GM23248 (cell line): ENCODE measurements around the gene TACR1. TPM values are rescaled to one million over a fixed set of nuclear protein-coding genes. Genes with fewer than 3 reads are reported as not detected.

Source experiments
- DNase-seq: peaks from one replicate; pipeline ENCODE4 v3.0.0-alpha.2; 2015
- H2AFZ ChIP-seq: fragments of 200-600 bp; sonication (generic); 2 replicates; pipeline ENCODE4 v1.6.1; 2016; ENCODE audit warnings: antibody characterized with exemption
- H3F3A ChIP-seq: fragments of 200-600 bp; sonication (generic); 2 replicates; pipeline ENCODE4 v1.6.1; 2016; ENCODE audit warnings: mild to moderate bottlenecking, antibody characterized with exemption, mixed run types; ENCODE audit not compliant: insufficient read depth
- H3K27ac ChIP-seq: fragments of 200-600 bp; sonication (generic); 2 replicates; pipeline ENCODE4 v1.5.1; 2016; ENCODE audit warnings: mild to moderate bottlenecking
- H3K27me3 ChIP-seq: fragments of 200-600 bp; sonication (generic); replicated peaks from 2 replicates; pipeline ENCODE4 v1.6.1; 2016; ENCODE audit warnings: mild to moderate bottlenecking; ENCODE audit not compliant: insufficient read depth
- H3K36me3 ChIP-seq: fragments of 200-600 bp; sonication (generic); 2 replicates; pipeline ENCODE4 v1.6.1; 2016; ENCODE audit warnings: low read depth, mild to moderate bottlenecking
- H3K4me1 ChIP-seq: fragments of 200-600 bp; sonication (generic); 2 replicates; pipeline ENCODE4 v1.6.1; 2016; ENCODE audit warnings: mild to moderate bottlenecking; ENCODE audit not compliant: insufficient read depth
- H3K4me2 ChIP-seq: fragments of 200-600 bp; sonication (generic); one replicate; pipeline ENCODE4 v1.6.1; 2016; ENCODE audit warnings: mild to moderate bottlenecking; ENCODE audit not compliant: unreplicated experiment
- H3K4me3 ChIP-seq: fragments of 200-600 bp; sonication (generic); 2 replicates; pipeline ENCODE4 v1.5.1; 2016; ENCODE audit warnings: mild to moderate bottlenecking
- H3K79me2 ChIP-seq: fragments of 200-600 bp; sonication (generic); 2 replicates; pipeline ENCODE4 v1.6.1; 2016; ENCODE audit warnings: mild to moderate bottlenecking; ENCODE audit not compliant: insufficient read depth
- H3K9ac ChIP-seq: fragments of 200-600 bp; sonication (generic); 2 replicates; pipeline ENCODE4 v1.6.1; 2016; ENCODE audit warnings: mild to moderate bottlenecking
- H3K9me2 ChIP-seq: fragments of 200-600 bp; sonication (generic); 2 replicates; pipeline ENCODE4 v1.6.1; 2016; ENCODE audit warnings: mixed run types, mild to moderate bottlenecking, moderate library complexity; ENCODE audit not compliant: insufficient read depth
- H3K9me3 ChIP-seq: fragments of 200-600 bp; sonication (generic); one replicate; pipeline ENCODE4 v1.6.1; 2017; ENCODE audit warnings: low read depth
- H4K20me1 ChIP-seq: fragments of 200-600 bp; sonication (generic); 2 replicates; pipeline ENCODE4 v1.6.0; 2016; ENCODE audit not compliant: insufficient read depth
- EZH2 ChIP-seq: fragments of 200-600 bp; sonication (generic); IDR thresholded peaks from 2 replicates; pipeline ENCODE4 v1.6.1; 2018; ENCODE audit warnings: antibody characterized with exemption, mild to moderate bottlenecking; ENCODE audit not compliant: insufficient read depth, poor library complexity, severe bottlenecking
- EZH2phosphoT487 ChIP-seq: fragments of 200-600 bp; sonication (generic); IDR thresholded peaks from 2 replicates; pipeline ENCODE4 v1.6.1; 2018; ENCODE audit warnings: antibody characterized with exemption, moderate library complexity, mild to moderate bottlenecking, low read depth; ENCODE audit not compliant: insufficient read depth
- WGBS, 2 experiments: methylation state at CpG; one replicate each; pipeline ENCODE4 v1.1.6; 2015 to 2017; ENCODE audit warnings: low lambda C conversion rate in 2 of 2, low coverage in 1 of 2; ENCODE audit errors: missing lambda C conversion rate in 2 of 2; 5-methylcytosine and 5-hydroxymethylcytosine counted together
- in situ Hi-C: fragments of 300-500 bp; cut with MboI; formaldehyde crosslinking; loops from 2 replicates; pipeline ENCODE4 v1.15.0; 2020
- polyA plus RNA-seq: library from polyadenylated mRNA; unstranded; fragments of >200 nt; fragmentation: Nextera tagmentation; extraction: Ambion mirVana; gene quantifications from 2 replicates; pipeline ENCODE4 v1.2.1, GENCODE V29; 2016
- total RNA-seq: library from RNA; depleted of rRNA; stranded (reverse); fragments of >200 nt; shearing (Covaris generic); gene quantifications from 2 replicates; pipeline ENCODE4 v1.2.3, GENCODE V29; 2014

Gene TACR1
- total and polyA plus RNA-seq, 2 experiments from 2014 or later = 0.11 to 0.65 TPM

DNA sequence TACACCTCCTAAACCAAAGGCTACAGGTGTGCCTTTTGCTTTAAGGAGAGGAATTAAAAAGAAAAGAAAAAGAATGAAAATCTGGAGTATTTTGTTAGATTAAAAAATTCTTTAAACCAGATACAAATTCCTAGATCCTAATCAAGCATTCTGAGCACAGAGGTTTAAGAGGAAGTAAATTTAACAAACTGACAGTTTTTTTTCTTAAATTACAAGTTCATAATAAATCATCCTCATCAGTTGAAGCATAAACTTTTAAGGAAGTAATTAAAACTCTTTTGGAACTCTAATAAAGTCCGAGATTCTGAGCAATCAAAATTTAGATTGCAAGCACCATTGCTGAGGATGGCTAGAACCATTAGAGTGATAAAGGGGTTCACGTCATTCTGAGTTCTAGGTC is 165.8 kb downstream of the TACR1 start:
- 55% methylated on average over 2 of the region's 2 CpGs for WGBS, 2 experiments
- H3K4me2 ChIP-seq = no peak overlapping the region
- H3K4me3 ChIP-seq = no peak overlapping the region
- H2AFZ ChIP-seq = no peak overlapping the region
- H3K9me2 ChIP-seq = no peaks in the 10 kb centered on the region
- no peaks in the 10 kb centered on the region for H3K36me3 ChIP-seq
- in situ Hi-C loops = no loop called here
- H3K79me2 ChIP-seq = no peaks in the 10 kb centered on the region
- H3K9ac ChIP-seq = no peak overlapping the region
- no peaks in the 10 kb centered on the region for H4K20me1 ChIP-seq
- no peaks in the 10 kb centered on the region for H3K4me1 ChIP-seq
- no peak for TF ChIP-seq EZH2
- DNase-seq = no peak
- no peak overlapping the region for H3K27ac ChIP-seq
- no peaks in the 10 kb centered on the region for H3F3A ChIP-seq
- no peaks in the 10 kb centered on the region for H3K27me3 ChIP-seq
- H3K9me3 ChIP-seq = no peaks in the 10 kb centered on the region

- Histone ChIP-seq H3K79me2 (no peaks in the 10 kb centered on the region), H3F3A (no peaks in the 10 kb centered on the region), H3K27me3 (no peaks in the 10 kb centered on the region), H3K4me3 (no peak overlapping the region), H3K4me2 (no peak overlapping the region), H3K9me3 (no peaks in the 10 kb centered on the region), H2AFZ (no peak overlapping the region), H3K27ac (no peak overlapping the region), H4K20me1 (no peaks in the 10 kb centered on the region), H3K9me2 (no peaks in the 10 kb centered on the region), H3K9ac (no peak overlapping the region), H3K4me1 (no peaks in the 10 kb centered on the region), H3K36me3 (no peaks in the 10 kb centered on the region)
- WGBS, 2 experiments = 75% methylated on average over 5 of the region's 5 CpGs
- TF ChIP-seq EZH2phosphoT487 (no peak), EZH2 (no peak)
- no peak for DNase-seq
- in situ Hi-C loops = no loop called here
Observed at GRCh38 chr2:75031906-75032803, 167.2 kb downstream of the TACR1 start.

GRCh38 chr2:75031171-75031570 is 168.1 kb downstream of the TACR1 start:
- no peak for TF ChIP-seq EZH2phosphoT487
- TF ChIP-seq EZH2 = no peak
- in situ Hi-C loops = no loop called here
- Histone ChIP-seq H3F3A (no peaks in the 10 kb centered on the region), H3K9me3 (no peaks in the 10 kb centered on the region), H3K4me2 (no peak overlapping the region), H3K36me3 (no peaks in the 10 kb centered on the region), H3K27me3 (no peaks in the 10 kb centered on the region), H3K9ac (no peak overlapping the region), H4K20me1 (no peaks in the 10 kb centered on the region), H3K4me3 (no peak overlapping the region), H3K27ac (no peak overlapping the region), H3K4me1 (no peaks in the 10 kb centered on the region), H3K9me2 (no peaks in the 10 kb centered on the region), H2AFZ (no peak overlapping the region), H3K79me2 (no peaks in the 10 kb centered on the region)
- WGBS, 2 experiments = 93% methylated on average over 6 of the region's 6 CpGs
- no peak for DNase-seq

- 67 to 69% methylated on average over 3 of the region's 3 CpGs for WGBS, 2 experiments
Observed at GRCh38 chr2:75030218-75031009, 168.9 kb downstream of the TACR1 start.

More at GRCh38 chr2:75030218-75031009, 168.9 kb downstream of the TACR1 start:
- Histone ChIP-seq H3K79me2 (no peaks in the 10 kb centered on the region), H3K4me2 (no peak overlapping the region), H3K4me1 (no peaks in the 10 kb centered on the region), H3K27me3 (no peaks in the 10 kb centered on the region), H3K27ac (no peak overlapping the region), H3F3A (no peaks in the 10 kb centered on the region), H2AFZ (no peak overlapping the region), H3K4me3 (no peak overlapping the region), H3K9me2 (no peaks in the 10 kb centered on the region), H3K9me3 (no peaks in the 10 kb centered on the region), H4K20me1 (no peaks in the 10 kb centered on the region), H3K9ac (no peak overlapping the region), H3K36me3 (no peaks in the 10 kb centered on the region)
- no peak for DNase-seq
- TF ChIP-seq EZH2phosphoT487 = no peak
- no peak for TF ChIP-seq EZH2
- in situ Hi-C loops = no loop called here
